ENCODE data around the gene KIFBP. TPM values are rescaled to one million over a fixed set of nuclear protein-coding genes. Genes with fewer than 3 reads are reported as not detected.

The KIFBP gene
- total and polyA plus RNA-seq, 9 of the 15 experiments (the other 6 are each of a cell fraction or from before 2014, with no cell fraction given): 5.6 to 23.2 (median 14.8) TPM

- TF ChIP-seq MITF (IDR thresholded peaks at IDR 0.05): peak; percentile 50; the same call in 1 of the 2 replicates
- TF ChIP-seq PPARD (CRISPR knock-in tag; IDR thresholded peaks at IDR 0.05): no peak
These were observed at the start of gene KIFBP (continued) for GRCh38 chr10:68988530-68989316.

GRCh38 chr10:68938884-68939283 lies 49.7 kb upstream of the KIFBP start:
- in situ Hi-C loops (cut with MboI) (no loop called here), intact Hi-C loops (cut with micrococcal nuclease) (no loop called here)
- ChIA-PET CTCF (ENCODE audit: low intra/inter-chr PET ratio) (no interaction called here), POLR2A (interaction anchor here (2.8 kb wide), 1 partner anchor 17 kb away, joined by 15 read pairs; the partner anchor contains the start of gene DDX21)
- no peak for ATAC-seq
- no peak overlapping the region for H3K4me2 ChIP-seq (ENCODE audit: insufficient read depth, low read length)
- H3K9me1 ChIP-seq (ENCODE audit: control insufficient read depth, insufficient read depth, low read length): no peaks in the 10 kb centered on the region
- no peak for FAIRE-seq
- no peak overlapping the region for H3K9ac ChIP-seq (ENCODE audit: insufficient read depth in 1 of 2, low read depth in 2 of 2, low read length in 2 of 2)
- no peaks in the 10 kb centered on the region for H3K79me2 ChIP-seq (ENCODE audit: control insufficient read depth, insufficient read depth, low read length)
- no peak overlapping the region for H2AFZ ChIP-seq (ENCODE audit: low read depth, low read length)
- peaks cover 76% of the 10 kb centered on the region for H3K36me3 ChIP-seq (ENCODE audit: control insufficient read depth, insufficient read depth, low read length)
- no peak overlapping the region for H3K4me3 ChIP-seq
- no peak overlapping the region for H3K27ac ChIP-seq (ENCODE audit: extremely low read depth, low read depth, low read length)
- 95% methylated on average over 2 of the region's 2 CpGs for WGBS (ENCODE audit: insufficient coverage, low coverage, missing lambda C conversion rate)
- no TSS peak for BruUV-seq (replicated peaks)
- no peaks in the 10 kb centered on the region; the same call in 1 of the 2 replicates for H4K20me1 ChIP-seq (replicated peaks; ENCODE audit: control insufficient read depth, insufficient read depth, low read length)
- H3K9me3 ChIP-seq (replicated peaks; ENCODE audit: control insufficient read depth, insufficient read depth, low read depth, low read length): no peaks in the 10 kb centered on the region
- H3K4me1 ChIP-seq (replicated peaks in 1 of 2; ENCODE audit: control insufficient read depth in 2 of 2, insufficient read depth in 2 of 2, low read length in 2 of 2): no peaks in the 10 kb centered on the region
- DNase-seq (ENCODE audit: extremely low read depth in 1 of 4, low spot score in 3 of 4): no peak
- H3K27me3 ChIP-seq (ENCODE audit: control insufficient read depth in 2 of 2, insufficient read depth in 2 of 2, low read length in 2 of 2): no peaks in the 10 kb centered on the region
- TF ChIP-seq ARID4B (CRISPR knock-in tag; IDR thresholded peaks at IDR 0.05): no peak
- no peak for TF ChIP-seq THAP7 (CRISPR knock-in tag; IDR thresholded peaks at IDR 0.05)
- no peak for TF ChIP-seq ZNF699 (CRISPR knock-in tag; IDR thresholded peaks at IDR 0.05; ENCODE audit: insufficient replicate concordance)
- no peak for TF ChIP-seq CBX3 (IDR thresholded peaks at IDR 0.05; ENCODE audit: borderline replicate concordance in 1 of 2, low read length in 2 of 2)
- TF ChIP-seq CEBPB (tag; IDR thresholded peaks at IDR 0.05): peak; percentile 19; the same call in 1 of the 2 replicates
- no peak for TF ChIP-seq ZNF639 (CRISPR knock-in tag; conservative IDR thresholded peaks at IDR 0.05 in 1 of 2, IDR thresholded peaks at IDR 0.05 in 1 of 2)

All from K562 (cell line).